Right cardiac atrium (tissue), 5 donors: Measurements from ENCODE around the gene IL3RA. TPM values are rescaled to one million over a fixed set of nuclear protein-coding genes. Genes with fewer than 3 reads are reported as not detected.
"Not testable (repeated sequence)": the region's sequence is repeated elsewhere in the genome, so short reads cannot be mapped to it uniquely, and the experiment has no call there.

Source experiments
- ATAC-seq, 2 donors: fragments of 200-7000 bp; cut with Tn5 transposase; one replicate each; pipeline versions ENCODE4 v1.8.0 to v1.9.1; 2020; ENCODE audit warnings: moderate library complexity in 2 of 2, mild to moderate bottlenecking in 1 of 2
- DNase-seq, 3 donors: peaks; one replicate each; pipeline ENCODE4 v3.0.0-alpha.2; 2020
- H3K27ac ChIP-seq: one replicate; pipeline ENCODE4 v1.5.1; 2013; ENCODE audit warnings: mild to moderate bottlenecking, low read length, control low read depth, moderate library complexity
- H3K27me3 ChIP-seq: one replicate; pipeline ENCODE4 v1.6.1; 2013; ENCODE audit not compliant: control insufficient read depth, insufficient read depth
- H3K4me1 ChIP-seq: one replicate; pipeline ENCODE4 v1.6.1; 2013; ENCODE audit warnings: low read length; ENCODE audit not compliant: control insufficient read depth, insufficient read depth
- H3K4me3 ChIP-seq: one replicate; pipeline ENCODE4 v1.5.1; 2013; ENCODE audit warnings: low read length, control low read depth
- H3K9me3 ChIP-seq: one replicate; pipeline ENCODE4 v1.6.1; 2013; ENCODE audit warnings: low read length; ENCODE audit not compliant: control insufficient read depth
- WGBS: extraction: QIAGEN DNeasy Blood & Tissue Kit; methylation state at CpG from one replicate; pipeline ENCODE4 v1.1.7; 2013; 5-methylcytosine and 5-hydroxymethylcytosine counted together
- intact Hi-C, 4 donors: fragments of 100-400 bp; cut with DNase I; formaldehyde crosslinking; loops; one replicate each; pipeline versions ENCODE4 v1.11.0 to v1.14.0; 2022 to 2023
- polyA plus RNA-seq: library from polyadenylated mRNA; stranded (reverse); fragments of 200-250 nt; gene quantifications from one replicate; pipeline ENCODE4 v1.2.3, GENCODE V29; 2013
- total RNA-seq, 4 donors: library from RNA; stranded (reverse); fragmentation: NEBNext Ultra II Directional; extraction: Animal tissue kit (Norgen Biotek cat#: 25700); gene quantifications; one replicate each; pipeline ENCODE4 v1.2.1, GENCODE V29; 2021
- donor health status: healthy with polysubstance abuse.
- donor health status: DM: no; HTN: yes; CAD: no.
- donor health status: DM: no; HTN: no; CAD: no.
- donor health status: DM: no; HTN: yes; CAD: no; lungs with severe emphysema.
- donor health status: DM: yes; HTN: yes; CAD: no.

IL3RA gene
- total and polyA plus RNA-seq, 5 donors = 2.6 to 8.7 (median 3.2) TPM

GRCh38 chrX:1332433-1332832 lies 4.2 kb upstream of the IL3RA start:
- ATAC-seq, H3K27me3 ChIP-seq, H3K27ac ChIP-seq, intact Hi-C loops, H3K4me1 ChIP-seq, H3K4me3 ChIP-seq, H3K9me3 ChIP-seq, DNase-seq: not testable (repeated sequence)
- 80% methylated on average over 4 of the region's 4 CpGs for WGBS

- 67% methylated on average over 10 of the region's 10 CpGs for WGBS
- intact Hi-C loops = no loop called here
- Histone ChIP-seq H3K27ac (no peak overlapping the region), H3K27me3 (no peaks in the 10 kb centered on the region), H3K4me3 (no peak overlapping the region), H3K9me3 (no peaks in the 10 kb centered on the region), H3K4me1 (no peaks in the 10 kb centered on the region)
- DNase-seq (peak in 1 of 3 donors; percentile 16), ATAC-seq (no peak)
Observed at GRCh38 chrX:1334854-1335253, 1.7 kb upstream of the IL3RA start.

GRCh38 chrX:1336948-1337779 lies 579 bp downstream of the IL3RA start:
- H3K27me3 ChIP-seq = no peaks in the 10 kb centered on the region
- H3K9me3 ChIP-seq = no peaks in the 10 kb centered on the region
- ATAC-seq (peak in 1 of 2 donors; percentile 23), DNase-seq (peak in 1 of 3 donors; percentile 26)
- H3K4me1 ChIP-seq = no peaks in the 10 kb centered on the region
- H3K4me3 ChIP-seq = peak overlapping the region; percentile 58
- 51% methylated on average over 18 of the region's 18 CpGs for WGBS
- intact Hi-C loops = no loop called here
- peak overlapping the region; percentile 63 for H3K27ac ChIP-seq

- 80% methylated on average over 22 of the region's 22 CpGs for WGBS
- intact Hi-C loops = no loop called here
- peak in 1 of 3 donors; percentile 22 for DNase-seq
- no peaks in the 10 kb centered on the region for H3K9me3 ChIP-seq
- no peak overlapping the region for H3K4me3 ChIP-seq
- no peaks in the 10 kb centered on the region for H3K27me3 ChIP-seq
- ATAC-seq = no peak
- H3K4me1 ChIP-seq = no peaks in the 10 kb centered on the region
- no peak overlapping the region for H3K27ac ChIP-seq
Observed at GRCh38 chrX:1341545-1342184, 5.1 kb downstream of the IL3RA start.

GRCh38 chrX:1349606-1350005 lies 13.0 kb downstream of the IL3RA start:
- WGBS = 94% methylated on average over 15 of the region's 15 CpGs
- H3K4me3 ChIP-seq, H3K4me1 ChIP-seq, H3K9me3 ChIP-seq, H3K27ac ChIP-seq, DNase-seq, intact Hi-C loops, H3K27me3 ChIP-seq, ATAC-seq: not testable (repeated sequence)

- DNase-seq = peak in 1 of 3 donors; percentile 64
- WGBS = 91% methylated on average over 49 of the region's 49 CpGs
- peak; percentile 33 to 38 for ATAC-seq
Observed at GRCh38 chrX:1351981-1352714, 15.6 kb downstream of the IL3RA start.

GRCh38 chrX:1354036-1355019 lies 17.7 kb downstream of the IL3RA start:
- Histone ChIP-seq H3K27ac (no peak overlapping the region), H3K27me3 (no peaks in the 10 kb centered on the region), H3K4me1 (no peaks in the 10 kb centered on the region), H3K4me3 (no peak overlapping the region), H3K9me3 (no peaks in the 10 kb centered on the region)
- peak in 1 of 2 donors; percentile 39 for ATAC-seq
- intact Hi-C loops = no loop called here
- DNase-seq = no peak
- WGBS = 88% methylated on average over 11 of the region's 11 CpGs

More at GRCh38 chrX:1351981-1352714, 15.6 kb downstream of the IL3RA start:
- Histone ChIP-seq H3K4me1 (no peaks in the 10 kb centered on the region), H3K27me3 (no peaks in the 10 kb centered on the region), H3K27ac (no peak overlapping the region), H3K4me3 (no peak overlapping the region), H3K9me3 (no peaks in the 10 kb centered on the region)
- intact Hi-C loops = no loop called here

GRCh38 chrX:1355131-1356046 lies 18.8 kb downstream of the IL3RA start:
- peak; percentile 24 to 30 for ATAC-seq
- no peaks in the 10 kb centered on the region for H3K9me3 ChIP-seq
- H3K4me1 ChIP-seq = no peaks in the 10 kb centered on the region
- peak in 1 of 3 donors; percentile 55 for DNase-seq
- no peak overlapping the region for H3K4me3 ChIP-seq
- intact Hi-C loops = no loop called here
- WGBS = 36% methylated on average over 11 of the region's 11 CpGs
- H3K27me3 ChIP-seq = no peaks in the 10 kb centered on the region
- no peak overlapping the region for H3K27ac ChIP-seq

GRCh38 chrX:1357993-1358392 lies 21.4 kb downstream of the IL3RA start:
- ATAC-seq = no peak
- DNase-seq = no peak
- Histone ChIP-seq H3K4me1 (no peaks in the 10 kb centered on the region), H3K27ac (no peak overlapping the region), H3K9me3 (no peaks in the 10 kb centered on the region), H3K4me3 (no peak overlapping the region), H3K27me3 (no peaks in the 10 kb centered on the region)
- 97% methylated on average over 10 of the region's 10 CpGs for WGBS
- intact Hi-C loops = no loop called here
